HG03378 (cell line): ENCODE data around the gene ZNF276.

ENCODE experiments used
- ATAC-seq: cut with Tn5 transposase; IDR thresholded peaks from one replicate; pipeline ENCODE4 v1.9.1; 2021; ENCODE audit warnings: mild to moderate bottlenecking, moderate library complexity; ENCODE audit not compliant: unreplicated experiment

Gene ZNF276

DNA sequence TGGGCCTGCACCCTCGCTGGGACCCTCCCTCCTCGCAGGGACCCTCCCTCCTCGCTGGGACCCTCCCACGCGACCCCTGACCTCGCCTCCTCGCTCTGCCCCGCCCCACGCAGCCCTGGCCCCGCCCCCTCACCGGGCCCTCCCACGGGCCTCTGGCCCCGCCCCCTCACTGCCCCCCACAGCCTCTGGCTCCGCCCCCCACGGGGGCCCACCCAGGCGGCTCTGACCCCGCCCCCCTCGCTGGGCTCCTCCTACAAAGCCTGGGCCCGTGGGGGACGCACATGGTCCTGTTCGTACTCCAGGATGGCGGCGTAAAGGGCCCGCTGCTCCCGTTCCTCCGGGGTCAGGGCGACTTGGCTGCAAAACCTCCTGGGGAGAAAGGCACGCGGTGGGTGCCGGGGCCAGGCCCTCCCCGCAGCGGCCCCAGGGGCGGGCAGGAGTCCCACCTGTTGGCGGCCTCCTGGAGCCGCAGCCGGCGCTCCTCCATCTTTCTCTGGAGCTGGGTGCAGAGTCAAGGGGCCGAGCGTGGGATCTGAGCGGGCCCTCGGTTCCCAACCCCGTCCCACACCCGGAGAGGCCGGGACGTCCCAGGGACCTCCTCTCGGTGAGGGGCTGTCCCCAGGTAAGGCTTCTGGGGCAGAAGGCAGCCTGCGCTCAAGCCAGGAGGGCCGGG lies 9.6 kb upstream of the ZNF276 start:
- no peak for ATAC-seq

DNA sequence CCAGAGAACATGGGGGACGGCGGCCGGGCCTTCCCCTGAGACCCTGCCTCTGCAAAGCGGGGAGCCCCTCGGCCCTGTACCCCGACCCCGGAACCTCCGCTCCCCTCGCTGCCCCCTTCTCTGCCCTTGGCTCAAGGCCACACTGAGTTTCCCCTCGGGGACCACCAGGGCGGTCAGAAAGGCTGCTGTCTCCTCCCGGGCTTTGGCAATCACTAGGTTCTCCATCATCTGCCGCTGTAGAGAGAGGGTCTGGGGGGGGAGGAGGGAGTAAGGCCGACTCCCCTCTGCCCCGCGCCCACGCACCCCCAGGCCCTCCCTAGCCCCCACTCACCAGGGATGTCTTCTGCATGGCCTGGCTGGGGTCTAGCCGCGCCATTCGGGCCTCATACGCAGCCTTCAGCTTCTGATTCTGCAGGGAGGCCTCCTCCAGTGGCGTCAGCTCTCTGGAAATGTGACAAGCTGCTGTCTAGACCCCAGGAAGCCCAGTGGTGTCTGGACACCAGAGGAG lies 9.0 kb upstream of the ZNF276 start:
- ATAC-seq, result no peak

GRCh38 chr16:89716493-89716892 lies 4.8 kb upstream of the ZNF276 start:
- no peak for ATAC-seq

GRCh38 chr16:89716916-89717687 lies 4.2 kb upstream of the ZNF276 start:
- no peak for ATAC-seq

DNA sequence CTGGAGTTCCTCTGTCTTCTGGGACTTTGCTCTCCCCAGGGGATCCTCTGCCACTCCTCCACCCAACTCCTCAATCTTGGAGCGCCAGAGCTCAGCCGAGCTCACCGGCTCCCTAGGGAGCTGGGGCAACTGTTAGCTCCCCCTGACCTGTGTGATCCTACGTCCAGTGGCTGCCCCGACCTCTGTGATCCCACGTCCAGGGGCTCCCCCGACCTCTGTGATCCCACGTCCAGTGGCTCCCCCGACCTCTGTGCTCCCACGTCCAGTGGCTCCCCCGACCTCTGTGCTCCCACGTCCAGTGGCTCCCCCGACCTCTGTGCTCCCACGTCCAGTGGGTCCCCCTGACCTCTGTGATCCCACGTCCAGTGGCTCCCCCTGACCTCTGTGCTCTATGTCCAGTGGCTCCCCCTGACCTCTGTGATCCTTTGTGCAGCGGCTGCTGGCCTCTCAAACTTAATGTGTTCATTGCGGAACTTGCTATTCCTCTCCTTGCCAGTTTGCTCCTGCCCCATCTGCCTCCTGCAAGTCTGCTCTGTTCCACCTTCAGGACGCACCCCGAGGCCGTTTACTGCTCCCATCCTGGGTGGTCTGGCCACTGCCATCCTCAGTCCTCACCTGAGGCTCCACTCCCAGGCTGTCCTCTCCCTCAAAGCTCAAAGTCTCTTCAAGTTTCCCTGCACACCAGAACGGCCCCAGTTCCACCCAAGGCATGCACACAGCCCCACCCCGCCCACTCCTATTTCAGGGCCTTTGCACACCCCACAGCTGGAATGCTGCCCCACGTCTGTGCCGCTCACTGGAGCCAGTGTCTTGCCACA lies 3.4 kb upstream of the ZNF276 start:
- no peak for ATAC-seq

DNA sequence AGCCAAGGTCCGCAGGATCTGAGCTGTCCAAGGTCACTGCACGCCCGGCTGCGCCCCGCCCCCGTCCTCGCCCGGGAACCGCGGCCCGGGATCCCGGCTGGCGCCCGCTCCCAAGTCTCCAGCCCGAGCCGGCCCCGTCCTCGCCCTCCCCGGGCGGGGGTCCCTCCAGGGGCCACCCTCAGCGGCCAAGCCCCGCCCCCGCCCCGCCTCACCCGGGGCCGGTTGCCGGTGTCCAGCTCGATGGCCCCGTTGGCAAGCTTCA lies 855 bp upstream of the ZNF276 start:
- no peak for ATAC-seq

GRCh38 chr16:89721546-89722391 lies 432 bp downstream of the ZNF276 start:
- no peak for ATAC-seq

DNA sequence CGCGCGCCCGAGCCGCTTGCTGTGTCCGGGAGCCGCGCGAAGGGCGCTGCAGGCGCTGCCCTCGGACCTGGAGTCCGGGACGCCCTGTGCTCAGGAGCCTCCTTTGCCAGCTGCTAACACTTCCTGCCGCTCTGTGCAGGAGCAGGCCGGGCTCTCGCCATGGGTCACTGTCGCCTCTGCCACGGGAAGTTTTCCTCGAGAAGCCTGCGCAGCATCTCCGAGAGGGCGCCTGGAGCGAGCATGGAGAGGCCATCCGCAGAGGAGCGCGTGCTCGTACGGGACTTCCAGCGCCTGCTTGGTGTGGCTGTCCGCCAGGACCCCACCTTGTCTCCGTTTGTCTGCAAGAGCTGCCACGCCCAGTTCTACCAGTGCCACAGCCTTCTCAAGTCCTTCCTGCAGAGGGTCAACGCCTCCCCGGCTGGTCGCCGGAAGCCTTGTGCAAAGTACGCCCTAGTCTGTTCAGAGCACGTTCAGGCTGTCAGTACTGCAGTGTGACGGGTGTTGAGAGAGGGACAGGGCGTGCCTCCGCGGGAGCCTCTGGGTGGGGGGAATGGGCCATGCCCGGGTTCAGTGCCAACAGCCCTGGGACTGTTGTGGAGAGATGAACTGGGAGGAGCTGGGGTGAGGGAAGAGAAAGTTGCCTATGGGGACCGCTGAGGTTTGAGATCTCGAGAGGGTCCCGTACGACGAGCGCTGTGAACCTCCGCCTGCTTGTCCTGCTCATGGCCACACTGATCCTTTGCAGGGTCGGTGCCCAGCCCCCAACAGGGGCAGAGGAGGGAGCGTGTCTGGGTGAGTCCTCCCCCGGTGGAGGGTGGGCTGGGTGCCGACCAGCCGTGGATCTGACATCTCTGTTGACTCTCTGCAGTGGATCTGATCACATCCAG lies 1.3 kb downstream of the ZNF276 start:
- ATAC-seq, result no peak

DNA sequence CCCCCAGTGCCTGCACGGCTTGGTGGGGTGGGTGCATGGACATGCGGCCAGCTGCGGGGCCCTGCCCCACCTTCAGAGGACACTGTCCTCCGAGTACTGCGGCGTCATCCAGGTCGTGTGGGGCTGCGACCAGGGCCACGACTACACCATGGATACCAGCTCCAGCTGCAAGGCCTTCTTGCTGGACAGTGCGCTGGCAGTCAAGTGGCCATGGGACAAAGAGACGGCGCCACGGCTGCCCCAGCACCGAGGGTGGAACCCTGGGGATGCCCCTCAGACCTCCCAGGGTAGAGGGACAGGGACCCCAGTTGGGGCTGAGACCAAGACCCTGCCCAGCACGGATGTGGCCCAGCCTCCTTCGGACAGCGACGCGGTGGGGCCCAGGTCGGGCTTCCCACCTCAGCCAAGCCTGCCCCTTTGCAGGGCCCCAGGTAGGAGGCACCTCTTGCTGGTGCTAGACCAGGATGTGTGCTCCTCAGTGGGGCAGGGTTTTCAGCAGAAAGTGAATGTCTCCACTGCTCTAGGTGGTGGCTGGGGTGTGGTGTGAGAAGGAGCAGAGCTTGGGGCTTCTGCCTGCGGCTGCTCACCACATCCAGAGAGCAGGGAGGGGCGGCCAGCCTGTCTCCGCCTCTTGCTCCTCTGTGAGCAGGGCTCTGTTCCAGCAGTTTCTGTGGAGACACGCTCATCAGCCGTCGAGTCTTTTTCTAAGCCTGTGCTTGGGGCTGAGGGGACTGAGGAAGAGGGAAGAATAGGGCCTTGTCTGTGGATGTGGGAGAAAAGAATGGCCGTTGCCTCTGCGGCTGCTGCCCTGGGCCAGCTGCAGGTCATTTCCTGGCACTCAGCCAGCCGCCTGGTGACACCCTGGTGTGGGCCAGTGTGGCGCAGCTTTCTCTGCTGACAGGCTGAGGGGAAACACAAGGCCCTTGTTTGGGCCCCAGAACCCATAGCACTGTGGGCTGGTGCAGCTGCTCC lies 2.2 kb downstream of the ZNF276 start:
- ATAC-seq, result no peak

DNA sequence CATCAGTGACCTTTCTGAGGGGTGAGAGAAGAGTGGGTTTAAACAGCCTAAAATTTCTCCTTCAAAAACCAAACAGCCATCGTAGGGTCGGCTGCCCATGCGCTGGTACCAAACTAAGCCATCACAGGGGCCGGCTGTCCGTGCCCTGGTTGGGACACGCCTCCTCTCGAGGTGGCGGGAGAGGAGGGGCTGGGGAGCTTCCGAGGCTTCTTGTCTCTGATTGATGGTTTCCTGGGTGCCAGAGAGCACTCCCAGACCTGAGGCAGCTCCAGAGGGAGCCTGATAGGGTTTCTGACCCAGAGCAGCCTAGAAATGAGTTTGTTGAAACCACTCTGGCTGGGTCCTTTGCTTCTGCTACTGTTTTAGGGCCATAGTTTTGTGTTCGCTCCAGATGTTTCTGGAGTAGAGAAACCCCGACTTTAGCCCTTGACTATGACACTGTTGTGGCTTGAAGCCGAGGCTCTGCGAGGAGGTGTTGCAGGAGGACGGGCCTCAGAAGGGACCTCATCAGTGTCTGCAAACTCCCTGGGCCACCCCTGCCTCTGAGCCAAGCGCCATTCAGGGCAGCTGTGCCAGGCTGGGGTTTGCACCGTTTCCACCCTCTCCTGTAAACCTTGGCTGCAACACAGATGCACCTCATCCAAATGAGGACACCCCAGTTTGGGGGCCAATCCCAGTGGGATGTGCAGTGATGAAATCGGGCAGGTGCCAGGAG lies 6.2 kb downstream of the ZNF276 start:
- ATAC-seq, result no peak

- ATAC-seq, result no peak
Measured at GRCh38 chr16:89729293-89729692, 8.0 kb downstream of the ZNF276 start.

- ATAC-seq, result no peak
Measured at GRCh38 chr16:89729863-89730593, 8.7 kb downstream of the ZNF276 start.

DNA sequence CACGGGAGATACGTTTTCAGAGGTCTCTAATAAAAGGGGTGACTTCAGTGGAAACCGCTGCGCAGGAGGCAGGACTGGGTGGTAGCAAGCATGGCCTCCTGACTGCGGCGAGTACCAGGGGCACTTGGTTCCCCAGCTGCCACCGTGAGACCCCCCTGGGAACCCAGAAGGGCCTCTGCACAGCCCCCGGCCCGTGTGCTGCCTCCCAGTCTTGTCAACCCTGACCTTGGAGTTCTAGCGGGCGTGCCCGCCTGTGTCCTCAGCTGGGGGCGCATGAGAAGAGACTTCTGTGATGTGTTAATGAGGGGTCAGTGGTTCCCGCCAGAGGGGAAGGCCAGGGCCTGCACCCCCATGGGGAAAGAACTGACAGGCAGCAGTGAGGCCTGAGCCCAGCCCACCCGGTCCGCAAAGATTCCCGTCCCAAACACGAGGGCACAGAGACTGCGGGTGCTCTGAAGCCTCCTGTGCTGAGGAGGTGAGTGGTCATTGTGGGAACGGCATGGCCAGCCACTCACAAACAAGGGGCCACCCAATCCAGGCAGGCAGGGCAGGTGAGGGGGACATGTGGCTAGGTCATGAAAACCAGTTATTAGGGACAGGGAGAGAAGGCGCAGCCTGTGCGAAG lies 9.4 kb downstream of the ZNF276 start:
- no peak for ATAC-seq

DNA sequence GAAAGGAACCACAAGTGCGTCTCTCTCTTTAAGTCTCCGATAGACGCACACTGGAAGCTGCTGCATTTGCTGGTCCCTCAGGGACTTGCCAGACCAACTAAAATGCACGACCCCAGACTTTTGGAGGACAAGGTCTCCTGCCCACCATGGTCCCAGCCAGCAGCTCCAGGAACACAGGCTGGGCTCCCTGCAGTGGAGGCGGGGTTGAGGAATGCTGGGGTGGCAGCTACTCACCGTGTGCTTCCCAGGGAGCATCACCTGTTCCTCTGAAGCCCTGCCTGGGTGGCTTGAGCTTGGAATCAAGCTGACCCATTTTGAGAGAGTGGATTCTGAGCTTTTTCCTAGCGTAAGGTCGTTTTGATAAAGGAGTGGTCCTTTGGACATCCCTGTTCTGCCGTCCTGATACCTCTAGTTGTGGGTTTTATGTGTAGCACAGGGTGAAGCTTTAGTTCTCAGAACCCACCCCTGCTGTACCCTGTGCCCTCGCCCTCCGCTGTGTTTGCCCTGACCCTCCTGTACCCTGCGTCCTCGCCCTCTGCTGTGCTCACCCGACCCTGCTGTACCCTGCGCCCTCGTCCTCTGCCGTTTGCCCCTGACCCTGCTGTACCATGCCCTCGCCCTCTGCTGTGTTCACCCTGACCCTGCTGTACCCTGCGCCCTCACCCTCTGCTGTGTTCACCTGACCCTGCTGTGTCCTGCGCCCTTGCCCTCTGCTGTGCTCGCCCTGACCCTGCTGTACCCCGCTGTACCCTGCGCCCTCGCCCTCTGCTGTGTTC lies 11.0 kb downstream of the ZNF276 start:
- no peak for ATAC-seq

DNA sequence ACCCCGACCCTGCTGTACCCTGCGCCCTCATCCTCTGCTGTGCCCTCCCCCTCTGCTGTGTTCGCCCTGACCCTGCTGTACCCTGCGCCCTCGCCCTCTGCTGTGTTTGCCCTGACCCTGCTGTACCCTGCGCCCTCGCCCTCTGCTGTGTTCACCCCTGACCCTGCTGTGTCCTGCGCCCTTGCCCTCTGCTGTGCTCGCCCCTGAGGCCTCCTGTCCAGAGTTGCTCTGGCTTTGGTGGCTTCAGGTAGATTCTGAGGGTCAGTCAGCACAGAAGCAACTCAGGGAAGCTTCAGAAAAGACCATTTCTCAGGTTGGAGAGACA lies 11.5 kb downstream of the ZNF276 start:
- ATAC-seq, result no peak

- no peak for ATAC-seq
Measured at GRCh38 chr16:89733322-89733721, 12.0 kb downstream of the ZNF276 start.
